HG02759 (cell line): Measurements from ENCODE around the gene SLC25A4.
"Not testable (repeated sequence)": the region's sequence is repeated elsewhere in the genome, so short reads cannot be mapped to it uniquely, and the experiment has no call there.

Source experiments
- ATAC-seq: cut with Tn5 transposase; IDR thresholded peaks from one replicate; pipeline ENCODE4 v1.9.1; 2021; ENCODE audit warnings: mild to moderate bottlenecking, moderate library complexity; ENCODE audit not compliant: unreplicated experiment

The SLC25A4 gene

GRCh38 chr4:185171373-185172071 is 28.5 kb downstream of the SLC25A4 start:
- peak; percentile 86 for ATAC-seq

- ATAC-seq, result no peak
Observed at GRCh38 chr4:185179488-185179887, 36.4 kb downstream of the SLC25A4 start.

GRCh38 chr4:185182239-185182638 is 39.2 kb downstream of the SLC25A4 start:
- no peak for ATAC-seq

- peak; percentile 60 for ATAC-seq
Observed at GRCh38 chr4:185183622-185184281, 40.7 kb downstream of the SLC25A4 start.

- ATAC-seq, result no peak
Observed at GRCh38 chr4:185186769-185187168, 43.7 kb downstream of the SLC25A4 start.

GRCh38 chr4:185189606-185190305 is 46.7 kb downstream of the SLC25A4 start:
- ATAC-seq, result no peak

- ATAC-seq, result no peak
Observed at GRCh38 chr4:185190306-185190856, 47.3 kb downstream of the SLC25A4 start.

- peak; percentile 83 for ATAC-seq
Observed at GRCh38 chr4:185192059-185192458, 49.0 kb downstream of the SLC25A4 start.

- ATAC-seq, result no peak
Observed at GRCh38 chr4:185194924-185195888, 52.1 kb downstream of the SLC25A4 start.

- ATAC-seq, result no peak
Observed at GRCh38 chr4:185196437-185196836, 53.4 kb downstream of the SLC25A4 start.

- not testable (repeated sequence) for ATAC-seq
Observed at GRCh38 chr4:185198189-185198588, 55.1 kb downstream of the SLC25A4 start.
